T-helper 17 cell (primary cell): ENCODE results near the gene F12. TPM values are rescaled to one million over a fixed set of nuclear protein-coding genes. Genes with fewer than 3 reads are reported as not detected.

Experiments used
- ATAC-seq: fragments of 150-1000 bp; cut with Tn5 transposase; 2 replicates; pipeline ENCODE4 v1.10.0; 2021; ENCODE audit warnings: mild to moderate bottlenecking, moderate library complexity
- DNase-seq, 3 donors: peaks; one replicate each; pipeline versions ENCODE4 v3.0.0 to v3.0.0-alpha.2; 2020 to 2021
- H3K9me3 ChIP-seq: one replicate; pipeline ENCODE4 v1.7.0; 2013; ENCODE audit warnings: low read length, mild to moderate bottlenecking; ENCODE audit not compliant: control insufficient read depth, poor library complexity, severe bottlenecking
- H3K27ac Mint-ChIP-seq: one replicate; pipeline ENCODE4 v1.8.0; 2022; ENCODE audit warnings: mild to moderate bottlenecking, moderate library complexity, mixed read lengths
- H3K27me3 Mint-ChIP-seq: one replicate; pipeline ENCODE4 v1.8.0; 2022; ENCODE audit warnings: mixed read lengths
- H3K36me3 Mint-ChIP-seq: one replicate; pipeline ENCODE4 v1.8.0; 2022; ENCODE audit warnings: low read depth, mixed read lengths
- H3K4me1 Mint-ChIP-seq: one replicate; pipeline ENCODE4 v1.8.0; 2022; ENCODE audit warnings: mild to moderate bottlenecking, mixed read lengths
- H3K4me3 Mint-ChIP-seq: one replicate; pipeline ENCODE4 v1.8.0; 2022; ENCODE audit warnings: mild to moderate bottlenecking, moderate library complexity, mixed read lengths
- total RNA-seq, 4 donors: library from RNA in 2 of 4; stranded (reverse) in 2 of 4; gene quantifications; one replicate each; pipeline ENCODE4 v1.2.3 and lab custom pipeline; 2022 to 2026

F12 gene
- total RNA-seq, 2 donors from 2014 or later = 0.62 to 1.1 TPM

GRCh38 chr5:177432143-177432838 is 22.9 kb upstream of the F12 start:
- H3K27me3 Mint-ChIP-seq = no peaks in the 10 kb centered on the region
- H3K27ac Mint-ChIP-seq = peak overlapping the region; percentile 98
- H3K9me3 ChIP-seq = no peaks in the 10 kb centered on the region
- peaks cover 61% of the 10 kb centered on the region for H3K4me1 Mint-ChIP-seq
- peak overlapping the region; percentile 93 for H3K4me3 Mint-ChIP-seq
- no peak for ATAC-seq
- no peak for DNase-seq
- peaks cover 7% of the 10 kb centered on the region for H3K36me3 Mint-ChIP-seq

- Mint-ChIP-seq H3K36me3 (peaks cover 5% of the 10 kb centered on the region), H3K4me1 (peaks cover 55% of the 10 kb centered on the region), H3K27me3 (no peaks in the 10 kb centered on the region), H3K4me3 (peak overlapping the region; percentile 93), H3K27ac (peak overlapping the region; percentile 98)
- ATAC-seq = peak; percentile 46
- no peaks in the 10 kb centered on the region for H3K9me3 ChIP-seq
- peak; percentile 46 to 63 (median 56) for DNase-seq
Measured at GRCh38 chr5:177431317-177432142, 22.2 kb upstream of the F12 start.

DNA sequence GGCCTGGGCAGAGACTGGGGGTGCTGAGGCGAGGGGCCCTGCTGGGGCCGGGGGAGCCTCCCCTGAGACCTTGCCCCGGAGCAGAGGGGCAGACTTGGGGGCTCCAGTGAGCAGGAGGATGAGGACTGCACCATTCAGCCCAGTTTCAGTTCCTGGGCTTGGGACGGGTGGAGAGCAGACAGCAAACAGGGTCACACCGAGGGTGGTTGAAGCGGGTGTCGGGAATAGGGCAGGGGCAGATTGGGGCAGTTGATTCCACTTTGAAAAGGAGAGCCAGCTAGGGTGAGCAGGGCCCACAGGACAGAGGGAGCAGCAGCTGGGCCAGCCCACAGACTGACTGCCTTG is 21.6 kb upstream of the F12 start:
- no peak for ATAC-seq
- no peak for DNase-seq
- Mint-ChIP-seq H3K27me3 (no peaks in the 10 kb centered on the region), H3K4me3 (peak overlapping the region; percentile 93), H3K36me3 (peaks cover 7% of the 10 kb centered on the region), H3K27ac (peak overlapping the region; percentile 98), H3K4me1 (peaks cover 57% of the 10 kb centered on the region)
- H3K9me3 ChIP-seq = no peaks in the 10 kb centered on the region

- Mint-ChIP-seq H3K36me3 (peaks cover 7% of the 10 kb centered on the region), H3K4me3 (peak overlapping the region; percentile 93), H3K4me1 (peaks cover 61% of the 10 kb centered on the region), H3K27me3 (no peaks in the 10 kb centered on the region), H3K27ac (peak overlapping the region; percentile 98)
- H3K9me3 ChIP-seq = no peaks in the 10 kb centered on the region
- DNase-seq (peak in 1 of 3 donors; percentile 5), ATAC-seq (no peak)
Measured at GRCh38 chr5:177430140-177430951, 21.0 kb upstream of the F12 start.

- H3K27me3 Mint-ChIP-seq = no peaks in the 10 kb centered on the region
- peak; percentile 39 for ATAC-seq
- no peaks in the 10 kb centered on the region for H3K9me3 ChIP-seq
- H3K36me3 Mint-ChIP-seq = peaks cover 7% of the 10 kb centered on the region
- peak overlapping the region; percentile 98 for H3K27ac Mint-ChIP-seq
- H3K4me3 Mint-ChIP-seq = peak overlapping the region; percentile 93
- DNase-seq = peak; percentile 64 to 79 (median 67)
- H3K4me1 Mint-ChIP-seq = peaks cover 58% of the 10 kb centered on the region
Measured at GRCh38 chr5:177429248-177430040, 20.1 kb upstream of the F12 start.

- no peaks in the 10 kb centered on the region for H3K27me3 Mint-ChIP-seq
- peaks cover 51% of the 10 kb centered on the region for H3K4me1 Mint-ChIP-seq
- H3K27ac Mint-ChIP-seq = peak overlapping the region; percentile 98
- H3K9me3 ChIP-seq = no peaks in the 10 kb centered on the region
- H3K36me3 Mint-ChIP-seq = peaks cover 7% of the 10 kb centered on the region
- ATAC-seq = no peak
- peak overlapping the region; percentile 93 for H3K4me3 Mint-ChIP-seq
- DNase-seq = no peak
Measured at GRCh38 chr5:177428574-177429217, 19.3 kb upstream of the F12 start.

- H3K9me3 ChIP-seq = no peaks in the 10 kb centered on the region
- peaks cover 49% of the 10 kb centered on the region for H3K4me1 Mint-ChIP-seq
- H3K4me3 Mint-ChIP-seq = peak overlapping the region; percentile 93
- ATAC-seq (no peak), DNase-seq (peak in 1 of 3 donors; percentile 8)
- no peaks in the 10 kb centered on the region for H3K27me3 Mint-ChIP-seq
- peaks cover 5% of the 10 kb centered on the region for H3K36me3 Mint-ChIP-seq
- H3K27ac Mint-ChIP-seq = peak overlapping the region; percentile 98
Measured at GRCh38 chr5:177427919-177428573, 18.7 kb upstream of the F12 start.

- no peaks in the 10 kb centered on the region for H3K9me3 ChIP-seq
- no peaks in the 10 kb centered on the region for H3K27me3 Mint-ChIP-seq
- peak overlapping the region; percentile 98 for H3K27ac Mint-ChIP-seq
- H3K4me3 Mint-ChIP-seq = peak overlapping the region; percentile 93
- peaks cover 5% of the 10 kb centered on the region for H3K36me3 Mint-ChIP-seq
- DNase-seq = no peak
- peaks cover 46% of the 10 kb centered on the region for H3K4me1 Mint-ChIP-seq
- ATAC-seq = no peak
Measured at GRCh38 chr5:177427211-177427822, 18.0 kb upstream of the F12 start.

DNA sequence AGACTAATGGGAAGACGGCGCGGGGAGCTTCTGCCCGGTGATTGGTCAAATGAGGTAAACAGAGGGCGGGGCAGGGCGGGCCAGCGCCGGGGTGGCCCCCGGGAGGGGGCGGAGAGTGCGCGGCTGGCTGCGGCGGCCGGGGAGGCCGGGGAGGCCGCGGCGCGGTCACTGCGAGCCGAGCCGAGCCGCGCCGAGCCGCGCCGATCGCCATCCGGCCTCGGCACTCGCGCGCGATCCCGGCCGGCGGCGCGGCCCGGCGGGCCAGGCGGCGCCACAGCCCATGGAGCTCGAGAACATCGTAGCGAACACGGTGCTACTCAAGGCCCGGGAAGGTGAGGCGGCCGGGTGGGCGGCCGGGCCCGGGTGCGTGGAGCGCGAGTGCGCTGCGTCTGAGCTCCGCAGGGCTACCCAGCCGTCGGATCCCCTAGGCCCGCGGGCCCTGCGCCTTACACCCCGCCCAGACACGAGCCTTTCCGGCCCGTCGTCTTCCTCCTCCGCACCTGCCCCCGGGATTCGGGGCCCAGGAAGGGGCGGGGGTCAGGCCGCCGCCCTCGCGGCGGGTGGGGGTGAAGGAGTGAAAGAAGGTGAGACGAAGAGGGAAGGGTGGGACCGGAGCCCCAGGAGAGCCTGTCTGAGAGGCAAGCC is 17.3 kb upstream of the F12 start, which contains the start of gene GRK6:
GRK6 (plus strand) TSS at position 111 of the 645 bp plus-strand sequence; CDS start at position 281, 170 bp downstream.
- Mint-ChIP-seq H3K36me3 (peaks cover 5% of the 10 kb centered on the region), H3K27ac (peak within 1 kb of the TSS; percentile 98), H3K27me3 (no peaks in the 10 kb centered on the region), H3K4me3 (peak within 1 kb of the TSS; percentile 99), H3K4me1 (peaks cover 42% of the 10 kb centered on the region)
- peak; percentile 50 to 64 (median 60) for DNase-seq
- no peaks in the 10 kb centered on the region for H3K9me3 ChIP-seq
- ATAC-seq = peak; percentile 5

DNA sequence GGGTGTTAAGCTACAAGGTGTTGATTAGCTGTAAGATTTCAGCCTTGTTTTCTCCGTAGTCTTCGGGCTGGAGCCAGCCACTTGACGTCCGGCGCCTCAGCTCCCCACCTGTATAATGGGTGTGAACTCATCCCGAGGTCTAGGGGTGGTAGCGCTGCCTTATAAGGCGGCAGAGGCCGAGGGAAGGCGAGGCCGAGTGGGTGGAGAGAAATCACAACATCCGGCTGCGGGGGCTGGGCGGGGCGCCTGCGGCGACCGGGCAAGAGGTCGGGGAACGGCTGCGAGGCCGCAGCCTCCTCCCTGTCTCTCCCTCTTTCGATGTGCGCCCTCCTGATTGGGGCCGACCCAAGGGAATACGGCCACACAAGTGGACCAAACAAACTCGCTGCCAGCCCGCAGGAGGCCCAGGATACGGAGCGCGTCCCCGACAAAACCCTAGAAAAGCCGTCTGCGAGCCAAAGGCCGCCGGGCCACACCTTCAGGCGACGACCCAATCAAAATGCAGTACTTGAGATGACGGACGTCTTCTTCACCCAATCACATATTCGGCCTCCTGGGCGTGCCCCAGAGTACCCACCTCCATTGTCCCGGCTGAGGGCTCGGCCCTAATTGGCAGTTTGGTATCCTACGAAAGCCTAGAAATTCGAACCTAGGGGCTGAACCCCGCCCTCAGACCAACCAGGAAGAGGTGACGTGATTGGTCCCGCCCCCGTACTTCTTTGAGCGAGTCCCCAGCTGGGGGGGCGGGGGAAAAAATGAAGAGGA is 16.6 kb upstream of the F12 start:
- Mint-ChIP-seq H3K4me3 (peak overlapping the region; percentile 99), H3K36me3 (peaks cover 5% of the 10 kb centered on the region), H3K27me3 (no peaks in the 10 kb centered on the region), H3K4me1 (peaks cover 35% of the 10 kb centered on the region), H3K27ac (peak overlapping the region; percentile 98)
- no peaks in the 10 kb centered on the region for H3K9me3 ChIP-seq
- peak; percentile 84 for ATAC-seq
- peak; percentile 94 to 98 (median 97) for DNase-seq
